HG03095 (cell line): Measurements from ENCODE around the gene C3orf22.

Experiments
- ATAC-seq: cut with Tn5 transposase; IDR thresholded peaks from one replicate; pipeline ENCODE4 v1.9.1; 2021; ENCODE audit warnings: moderate library complexity; ENCODE audit not compliant: unreplicated experiment

The C3orf22 gene

DNA sequence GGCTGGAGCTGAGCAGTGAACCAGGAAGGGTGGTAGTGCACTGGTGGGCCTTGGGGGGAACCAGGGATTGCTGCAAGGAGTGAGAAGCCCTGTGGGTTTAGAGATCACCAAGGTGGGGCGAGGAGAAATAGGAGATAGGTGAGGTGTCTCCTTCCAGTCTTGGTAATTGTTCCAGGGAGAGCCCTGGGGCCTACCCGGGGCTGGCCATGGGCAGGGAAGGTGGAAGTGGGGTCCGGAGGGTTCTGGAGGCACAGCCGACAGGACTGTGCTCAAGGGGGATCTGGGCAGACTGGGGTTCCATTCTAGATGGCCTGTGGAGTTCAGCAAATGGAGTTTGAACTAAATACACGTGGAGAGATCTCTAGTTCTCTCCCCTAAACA lies 30.3 kb downstream of the C3orf22 start:
- ATAC-seq = no peak

DNA sequence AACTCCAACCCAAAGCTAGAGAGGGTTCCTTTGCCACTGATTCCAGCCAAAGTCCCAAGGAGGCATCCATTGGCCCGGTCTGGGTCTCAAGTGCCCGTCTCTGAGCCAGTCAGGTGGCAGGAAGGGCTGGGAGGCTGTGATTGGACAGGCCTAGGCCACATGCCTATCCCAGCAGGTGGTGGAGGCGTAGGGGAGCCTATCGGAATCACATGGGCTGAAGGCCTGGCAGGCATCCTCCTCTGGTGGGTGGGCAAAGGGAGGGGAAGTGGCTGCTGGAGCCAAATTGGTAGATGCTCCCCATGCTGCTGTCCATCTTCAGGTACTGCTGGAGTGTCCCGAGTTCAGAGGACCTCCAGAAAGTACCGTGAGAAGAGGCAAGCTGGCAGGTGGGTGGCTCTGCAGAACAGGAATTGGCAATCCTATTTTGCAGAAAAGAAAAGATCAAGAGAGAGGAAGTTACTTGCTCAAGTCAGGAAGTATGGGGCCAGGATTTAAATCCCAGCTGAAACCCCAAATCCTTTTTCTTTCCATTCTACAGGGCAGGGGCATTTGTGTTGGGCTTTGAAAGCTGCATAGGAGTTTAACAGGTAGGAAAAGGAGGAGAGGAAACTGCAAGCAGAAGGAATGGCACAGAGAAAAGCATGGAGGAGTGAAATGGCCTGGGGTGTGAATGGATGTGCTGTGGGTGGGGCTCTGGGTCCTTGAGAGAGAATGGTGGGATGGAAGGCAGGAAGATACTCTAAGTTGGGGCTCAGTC lies 31.1 kb downstream of the C3orf22 start:
- ATAC-seq = no peak

DNA sequence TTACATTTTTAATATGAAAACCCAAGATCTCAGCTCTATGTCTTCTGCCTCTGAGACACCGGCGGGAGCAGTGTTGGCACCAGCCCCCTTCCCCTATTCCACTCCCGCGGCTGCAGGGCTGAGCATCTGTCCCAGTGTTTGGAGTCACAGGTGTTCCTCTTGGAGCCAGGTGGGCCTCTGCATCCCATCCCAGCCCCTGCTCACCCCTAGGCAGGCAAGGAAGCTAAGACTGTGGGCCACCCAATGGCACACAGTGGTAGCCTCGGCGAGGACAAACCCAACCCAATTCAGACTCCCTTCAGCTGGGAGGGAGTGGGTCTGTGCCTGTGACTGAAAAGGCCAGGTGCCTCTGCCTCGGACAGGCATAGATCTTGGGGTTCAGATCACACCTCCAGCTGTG lies 31.7 kb downstream of the C3orf22 start:
- ATAC-seq = no peak

DNA sequence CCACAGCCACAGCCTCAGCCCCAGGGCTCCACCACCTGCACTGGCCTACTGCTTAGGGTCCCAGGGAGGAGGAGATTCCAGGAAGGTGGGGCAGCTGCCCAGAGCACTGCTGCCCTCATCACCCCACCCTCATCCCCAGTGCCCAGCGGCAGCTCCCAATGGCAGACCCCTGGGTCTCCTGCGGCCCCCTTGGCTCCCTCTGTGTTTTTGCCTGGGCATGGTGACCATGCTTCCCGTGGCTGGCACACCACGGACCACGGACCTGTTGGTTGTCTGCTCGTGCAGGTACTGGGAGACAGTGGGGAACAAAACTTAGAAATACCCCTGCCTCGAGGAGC lies 32.1 kb downstream of the C3orf22 start:
- ATAC-seq = no peak

DNA sequence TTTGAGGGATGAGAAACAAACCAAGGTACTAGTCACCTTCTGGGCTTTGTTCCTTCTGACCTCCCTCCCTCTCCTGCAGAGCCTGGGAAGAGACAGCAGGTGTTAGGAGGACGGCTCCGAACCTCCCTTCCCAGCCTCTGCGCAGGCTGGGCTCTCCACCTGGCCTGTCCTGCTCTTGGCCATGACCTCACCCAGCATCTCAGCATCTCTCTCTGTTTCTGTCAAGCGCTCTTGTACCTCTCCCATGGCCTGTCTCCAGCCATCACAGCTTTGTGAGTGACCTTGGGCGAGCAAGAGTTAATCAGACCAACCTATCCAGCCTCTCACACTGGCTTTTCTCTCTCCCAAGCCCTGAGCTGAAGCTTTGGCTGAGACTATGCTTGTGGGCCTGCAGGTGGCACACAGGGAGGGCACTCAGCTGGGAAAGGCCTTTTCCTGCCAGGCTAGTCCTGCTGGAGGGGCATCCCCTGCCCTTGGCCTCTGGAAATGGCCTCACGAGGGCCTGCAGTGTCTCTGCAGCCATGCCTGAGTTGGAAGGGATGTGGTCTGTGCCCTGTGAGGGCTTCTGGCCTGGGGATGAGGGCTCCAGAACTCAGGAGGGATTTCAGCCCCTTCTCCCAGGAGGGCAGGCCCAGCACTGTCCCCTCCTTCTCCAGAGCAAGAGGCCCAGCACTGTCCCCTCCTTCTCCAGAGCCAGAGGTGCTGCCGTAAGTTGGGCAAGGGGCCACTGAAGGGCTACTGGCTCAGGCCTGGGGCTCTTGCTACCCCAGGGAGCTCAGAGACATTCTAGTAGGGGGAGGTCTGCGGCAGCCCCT lies 32.7 kb downstream of the C3orf22 start:
- ATAC-seq = no peak

DNA sequence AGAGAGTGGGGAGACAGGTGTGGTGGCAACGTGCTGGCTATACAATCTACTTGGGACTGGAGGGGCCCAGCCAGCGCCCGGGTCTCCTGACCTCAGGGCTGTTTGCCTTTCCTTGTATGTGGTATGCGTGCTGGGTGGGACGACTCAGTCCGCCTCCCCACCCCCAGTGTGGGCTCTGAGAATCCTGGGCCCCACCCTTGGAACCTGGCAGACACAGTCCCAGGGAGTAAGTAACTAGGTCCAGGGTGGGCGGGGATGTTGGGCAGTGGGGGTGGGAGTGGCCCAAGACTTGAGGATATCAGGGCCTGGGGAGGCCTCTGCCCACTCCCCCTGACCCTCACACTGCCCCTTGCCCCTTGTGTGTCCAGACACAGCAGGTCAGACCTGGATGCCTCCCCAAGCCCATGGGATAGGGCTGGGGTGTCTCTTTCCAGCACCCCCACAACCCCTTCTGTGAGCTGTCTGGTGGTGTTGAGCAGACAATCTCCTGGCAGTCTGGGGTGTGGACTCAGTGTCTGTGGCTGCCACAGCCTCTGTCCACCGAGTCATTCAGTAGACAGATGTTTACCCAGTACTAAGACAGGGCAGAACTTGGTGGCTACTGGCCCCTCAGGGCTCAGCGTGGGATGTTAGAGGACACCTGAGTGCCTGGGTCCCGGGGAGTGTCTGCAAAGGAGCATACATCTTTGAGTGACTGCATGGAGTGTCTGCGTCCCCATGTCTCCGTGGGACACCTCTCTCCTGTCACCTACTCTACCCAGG lies 33.5 kb downstream of the C3orf22 start:
- ATAC-seq = no peak

DNA sequence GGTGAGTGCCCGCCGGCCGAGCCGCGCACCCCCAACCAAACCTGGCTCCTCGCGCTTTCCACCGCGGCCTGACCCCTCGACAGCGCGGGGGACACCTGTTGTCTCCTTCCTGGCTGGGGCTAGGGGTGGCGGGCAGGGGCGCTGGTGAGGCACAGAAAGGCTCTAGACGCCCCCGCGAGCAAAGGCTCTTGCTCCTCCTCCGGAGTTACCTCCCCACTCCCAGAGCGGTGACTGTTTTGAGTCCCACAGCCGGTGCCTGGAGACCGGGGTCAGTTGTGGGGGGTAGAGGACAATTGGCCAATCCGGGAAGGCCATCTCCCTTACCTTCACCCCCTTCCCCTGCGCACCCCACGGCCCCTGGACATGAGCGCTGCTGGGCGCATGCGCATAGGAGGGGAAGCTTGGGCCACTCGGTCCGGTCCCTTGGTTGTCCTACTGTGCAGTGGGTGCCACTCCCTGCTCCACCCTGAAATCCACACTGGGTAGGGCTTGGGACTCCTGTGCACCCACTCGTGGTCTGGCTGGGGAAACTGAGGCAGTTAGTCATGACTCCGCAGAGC lies 34.2 kb downstream of the C3orf22 start:
- ATAC-seq = no peak

DNA sequence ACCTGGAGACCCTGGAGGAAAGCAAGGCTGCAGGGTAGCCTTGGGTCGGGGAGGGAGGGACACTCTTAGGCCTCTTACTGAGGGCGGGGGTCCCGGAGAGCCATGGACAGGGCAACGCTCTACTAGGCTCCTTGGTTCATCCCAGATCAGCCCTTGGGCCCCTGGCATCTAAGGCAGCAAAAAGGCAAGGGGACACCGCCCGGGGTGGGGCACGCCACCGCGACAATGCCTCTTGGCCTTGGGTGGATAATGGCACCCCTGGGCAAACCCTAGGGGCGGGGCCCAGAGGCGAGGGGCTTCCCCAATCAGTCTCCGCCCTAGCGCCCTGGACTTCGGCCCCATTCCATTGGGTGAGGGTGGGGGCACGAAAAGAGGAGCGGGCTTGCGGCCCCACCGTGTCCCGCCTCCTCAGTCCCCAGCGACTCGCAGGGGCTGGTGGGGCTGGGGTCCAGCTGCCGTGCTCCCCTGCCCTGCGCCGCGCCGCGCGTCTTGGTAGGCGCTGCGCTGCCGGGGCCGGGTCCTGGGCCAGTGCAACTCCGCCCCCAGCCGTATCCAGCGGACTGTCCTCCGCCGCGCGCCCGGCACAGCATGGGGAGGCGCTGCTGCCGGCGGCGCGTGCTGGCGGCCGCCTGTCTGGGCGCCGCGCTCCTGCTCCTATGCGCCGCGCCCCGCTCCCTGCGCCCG lies 34.8 kb downstream of the C3orf22 start, which contains the start of gene CHST13:
TSS of gene CHST13 (plus strand) at position 411 of the 684 bp plus-strand sequence. CDS start at position 589, 178 bp downstream.
- ATAC-seq = no peak

DNA sequence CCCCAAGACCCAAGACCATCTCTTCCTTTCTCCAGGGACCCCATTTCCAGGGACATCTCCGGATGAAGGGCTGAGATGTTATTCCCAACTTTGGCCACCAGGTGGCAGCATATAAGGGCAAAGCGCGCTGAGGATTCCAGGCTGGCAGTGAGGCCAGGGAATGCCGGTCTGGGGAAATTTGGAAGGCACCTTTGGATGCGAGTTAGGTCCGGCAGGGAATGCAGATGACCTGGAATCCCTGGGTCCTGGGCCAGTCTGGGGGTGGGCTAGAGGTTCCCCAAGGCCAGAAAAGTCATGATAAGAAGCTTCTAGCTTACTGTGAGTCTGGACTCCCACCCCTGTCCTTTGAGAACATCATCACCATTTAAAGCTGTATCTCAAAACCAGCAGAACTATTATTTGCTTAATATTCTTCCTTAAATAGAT lies 36.4 kb downstream of the C3orf22 start:
- ATAC-seq = no peak

DNA sequence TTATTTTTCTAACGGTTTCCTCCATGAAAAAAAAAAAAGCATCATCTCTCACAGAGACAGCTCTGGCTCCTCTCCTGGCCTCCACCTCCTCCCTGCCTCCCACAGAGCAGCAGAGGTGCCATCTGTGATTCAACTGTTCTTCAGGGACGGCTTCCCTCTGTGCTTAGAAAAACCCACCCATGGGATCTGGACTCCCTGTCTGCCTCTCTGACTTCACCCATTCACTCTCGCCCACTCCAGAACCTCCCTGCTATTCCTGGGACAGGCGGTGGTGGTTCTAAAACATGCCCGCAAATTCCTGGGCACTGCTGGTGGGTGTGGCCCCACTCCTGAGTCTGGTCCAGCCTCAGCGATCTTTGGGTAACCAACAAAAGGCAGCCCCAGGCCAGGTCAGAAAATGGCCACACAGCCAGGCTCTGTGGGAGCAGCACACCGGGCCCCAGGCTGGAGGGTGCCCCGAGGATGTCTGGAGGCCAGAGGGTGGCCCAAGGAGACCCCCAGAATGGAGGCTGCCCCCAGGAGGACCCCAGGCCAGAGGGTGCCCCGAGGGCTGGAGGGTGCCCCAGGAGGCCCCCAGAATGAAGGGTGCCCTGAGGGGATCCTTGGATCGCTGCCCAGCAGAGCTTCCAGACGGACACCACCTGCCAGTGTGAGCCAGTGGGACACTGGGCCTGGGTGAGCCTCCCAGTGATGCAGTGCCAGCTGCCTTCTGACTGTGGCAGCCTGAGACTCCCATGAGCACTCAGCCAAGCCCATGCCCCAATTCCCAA lies 37.4 kb downstream of the C3orf22 start:
- no peak for ATAC-seq

DNA sequence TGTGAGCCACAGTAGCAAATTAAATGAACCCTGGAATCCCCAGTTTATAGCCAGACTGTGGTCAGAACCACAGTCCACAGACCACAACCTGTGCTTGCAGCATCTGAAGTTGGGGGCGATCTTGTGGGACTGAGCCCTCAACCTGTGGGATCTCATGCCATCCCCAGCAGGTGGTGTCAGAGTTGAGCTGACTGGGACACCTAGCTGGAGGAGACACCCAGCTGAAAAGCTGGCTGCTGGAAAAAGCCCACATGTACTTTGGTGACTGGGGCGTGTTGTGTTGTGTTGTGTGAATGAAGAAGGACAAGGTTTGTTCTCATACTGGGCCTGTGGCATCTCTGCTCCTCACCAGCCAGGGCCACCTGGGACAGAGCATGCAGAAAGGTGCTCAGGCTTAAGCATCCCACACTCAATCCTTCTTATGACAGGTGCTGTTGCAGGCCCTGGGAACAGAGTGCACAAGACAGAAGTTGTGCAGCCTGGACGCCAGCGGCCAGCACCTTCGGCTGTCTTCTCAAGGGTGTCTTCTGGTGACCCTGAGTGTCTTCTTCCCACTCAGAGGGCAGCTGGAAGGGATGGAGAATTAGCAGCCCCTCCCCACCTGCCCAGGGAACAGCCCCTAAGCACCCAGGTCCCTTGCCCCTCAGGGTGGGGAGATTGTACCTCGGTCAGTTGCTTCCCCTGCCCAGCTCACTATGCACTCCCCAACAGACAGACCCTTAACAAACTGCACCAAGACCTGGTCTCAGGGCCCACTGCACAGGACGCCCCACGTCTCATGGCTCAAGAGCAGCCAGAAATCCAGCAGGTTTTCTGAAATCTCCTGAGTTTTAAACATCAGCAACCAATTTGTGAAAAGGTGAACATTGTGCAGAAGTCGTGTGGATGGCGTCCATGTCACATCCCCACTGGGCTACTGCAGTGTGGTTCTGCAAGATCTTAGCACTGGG lies 39.0 kb downstream of the C3orf22 start:
- no peak for ATAC-seq

DNA sequence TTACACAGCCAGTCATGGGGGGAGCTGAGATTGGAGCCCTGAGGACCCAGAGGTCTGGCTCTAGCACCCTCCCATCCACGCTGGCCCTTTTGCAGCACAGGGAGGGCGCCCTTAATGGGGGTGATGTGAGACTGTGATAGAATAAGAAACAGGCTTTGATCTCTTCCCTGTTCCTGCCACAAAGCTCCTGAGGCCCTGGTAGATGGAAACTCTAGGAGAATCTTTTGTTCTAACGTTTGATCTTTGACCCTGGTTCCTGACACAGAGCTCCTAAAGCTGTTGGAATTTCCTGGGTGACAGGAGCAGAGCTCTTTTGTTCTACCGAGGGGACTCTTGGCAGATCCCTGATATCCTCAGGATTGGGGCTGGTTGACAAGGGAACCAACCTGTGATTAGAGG lies 40.0 kb downstream of the C3orf22 start:
- ATAC-seq = no peak

DNA sequence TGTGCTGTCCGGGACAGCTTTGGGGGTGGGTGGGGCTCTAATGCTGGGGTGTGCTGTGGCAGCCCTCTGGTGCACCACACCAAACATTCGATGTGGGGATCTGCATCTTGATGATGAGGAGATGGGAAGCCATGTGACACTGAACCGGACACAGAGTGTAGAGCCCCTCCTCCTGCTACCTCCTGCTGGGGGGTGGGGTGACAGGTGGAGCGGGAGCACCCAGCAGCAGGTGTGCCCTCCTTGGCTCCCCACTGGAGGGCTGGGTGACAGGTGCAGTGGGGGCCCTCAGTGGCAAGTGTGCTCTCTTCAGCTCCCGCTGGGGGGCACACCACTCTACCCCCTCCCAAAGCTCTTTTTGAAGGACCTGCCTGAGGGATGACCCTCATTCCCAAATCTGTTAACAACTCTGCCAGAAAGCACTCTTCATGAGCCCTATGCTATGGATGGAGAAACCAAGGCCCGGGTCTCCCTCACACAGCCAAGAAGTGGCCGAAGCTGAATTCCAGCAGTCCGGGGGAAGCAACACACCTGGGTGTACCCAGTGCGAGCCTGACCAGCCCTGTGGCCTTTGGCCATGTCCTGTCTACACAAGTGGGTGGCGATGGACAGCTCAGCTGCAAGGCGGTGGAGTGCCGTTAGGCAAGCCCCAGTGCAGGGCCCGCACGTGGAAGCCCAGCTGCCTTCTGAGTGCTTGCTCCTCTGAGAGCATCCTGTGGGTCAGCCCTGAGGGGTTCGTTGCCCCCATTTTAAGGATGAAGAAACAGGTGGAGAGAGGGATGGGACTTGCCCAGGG lies 40.5 kb downstream of the C3orf22 start:
- no peak for ATAC-seq

DNA sequence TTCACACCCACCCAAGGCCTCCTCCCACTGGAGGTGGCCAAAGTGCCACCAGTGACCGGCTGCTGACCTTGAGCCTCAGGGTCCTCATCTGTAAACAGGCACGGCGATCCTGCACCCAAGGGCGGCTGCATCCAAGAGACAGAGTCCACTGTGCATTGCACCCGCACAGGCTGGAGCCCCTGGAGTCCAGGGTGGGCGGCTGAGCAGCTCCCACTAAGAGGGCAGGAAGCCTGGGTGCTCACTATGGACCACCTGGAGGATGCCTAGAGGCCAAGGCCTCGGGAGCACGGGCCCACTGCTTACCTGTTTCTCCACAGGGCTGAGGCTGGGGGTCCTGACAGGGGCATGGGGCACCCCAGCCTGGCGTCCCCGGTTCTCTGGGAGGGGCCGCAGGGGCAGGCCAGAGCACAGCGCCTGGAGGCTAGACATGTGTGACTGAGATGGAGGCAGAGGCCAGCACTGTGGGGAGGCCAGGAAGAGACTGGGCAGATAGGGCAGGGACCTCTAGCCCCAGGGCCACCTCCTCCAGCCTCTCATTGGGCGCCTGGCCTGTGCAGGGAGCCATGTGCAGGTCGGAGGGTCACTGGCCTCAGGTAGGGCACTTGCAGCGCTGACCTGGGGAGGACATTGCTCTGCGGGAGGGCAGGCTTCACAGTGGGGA lies 41.3 kb downstream of the C3orf22 start, which contains the start of gene UROC1:
TSS of gene UROC1 (minus strand) at position 483 of the 661 bp plus-strand sequence. CDS start at position 429, 54 bp downstream.
- no peak for ATAC-seq

DNA sequence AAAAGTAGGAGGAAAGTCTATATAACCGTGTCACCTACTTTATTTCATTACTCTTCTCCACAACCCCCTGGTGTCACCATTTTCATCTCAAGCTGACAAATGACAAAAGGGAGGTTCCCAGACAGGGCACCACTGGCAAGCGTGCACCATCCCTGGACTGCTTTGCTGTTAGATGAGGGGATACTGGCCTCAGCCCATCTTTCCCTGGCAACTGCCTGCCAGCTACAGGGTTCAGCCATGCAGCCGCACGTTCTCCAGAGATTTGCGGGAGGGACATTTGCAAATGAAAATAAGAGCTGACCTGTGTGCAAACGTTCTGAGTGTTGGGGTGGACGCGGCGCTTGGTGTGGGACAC lies 41.8 kb downstream of the C3orf22 start:
- no peak for ATAC-seq

DNA sequence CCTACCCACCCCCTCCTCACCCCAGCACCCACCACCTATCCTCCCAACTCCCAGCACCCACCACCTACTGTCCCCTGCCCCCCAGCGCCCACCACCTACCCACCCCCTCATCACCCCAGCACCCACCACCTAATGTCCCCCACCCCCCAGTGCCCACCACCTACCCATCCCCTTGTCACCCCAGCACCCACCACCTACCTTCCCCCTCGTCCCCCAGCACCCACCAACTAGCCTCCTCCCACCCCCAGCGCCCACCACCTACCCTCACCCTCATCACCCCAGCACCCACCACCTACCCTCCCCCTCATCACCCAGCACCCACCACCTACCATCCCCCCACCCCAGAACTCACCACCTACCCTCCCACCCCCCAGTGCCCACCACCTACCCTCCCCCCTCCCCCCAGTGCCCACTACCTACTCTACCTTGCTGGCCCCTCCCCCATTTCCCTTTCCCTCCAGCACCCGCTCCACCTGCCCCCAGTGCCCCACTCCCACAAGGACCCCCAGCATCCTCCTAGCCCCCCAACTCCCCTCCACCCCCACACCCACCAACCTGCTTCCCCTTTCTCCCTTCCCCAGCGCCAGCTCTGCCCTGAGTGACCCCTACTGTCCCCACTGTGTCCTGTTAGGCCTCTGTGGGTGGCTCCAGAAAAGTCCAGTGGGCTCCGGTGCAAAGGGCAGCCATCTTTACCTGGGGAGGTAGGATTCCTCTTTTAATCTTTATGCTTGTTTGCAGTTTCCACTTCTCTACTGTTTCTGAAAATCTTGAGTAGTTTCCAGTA lies 42.4 kb downstream of the C3orf22 start:
- no peak for ATAC-seq
